ENCODE measurements around the gene SPO11.
"Not testable (repeated sequence)": the region's sequence is repeated elsewhere in the genome, so short reads cannot be mapped to it uniquely, and the experiment has no call there.

SPO11 gene

DNA sequence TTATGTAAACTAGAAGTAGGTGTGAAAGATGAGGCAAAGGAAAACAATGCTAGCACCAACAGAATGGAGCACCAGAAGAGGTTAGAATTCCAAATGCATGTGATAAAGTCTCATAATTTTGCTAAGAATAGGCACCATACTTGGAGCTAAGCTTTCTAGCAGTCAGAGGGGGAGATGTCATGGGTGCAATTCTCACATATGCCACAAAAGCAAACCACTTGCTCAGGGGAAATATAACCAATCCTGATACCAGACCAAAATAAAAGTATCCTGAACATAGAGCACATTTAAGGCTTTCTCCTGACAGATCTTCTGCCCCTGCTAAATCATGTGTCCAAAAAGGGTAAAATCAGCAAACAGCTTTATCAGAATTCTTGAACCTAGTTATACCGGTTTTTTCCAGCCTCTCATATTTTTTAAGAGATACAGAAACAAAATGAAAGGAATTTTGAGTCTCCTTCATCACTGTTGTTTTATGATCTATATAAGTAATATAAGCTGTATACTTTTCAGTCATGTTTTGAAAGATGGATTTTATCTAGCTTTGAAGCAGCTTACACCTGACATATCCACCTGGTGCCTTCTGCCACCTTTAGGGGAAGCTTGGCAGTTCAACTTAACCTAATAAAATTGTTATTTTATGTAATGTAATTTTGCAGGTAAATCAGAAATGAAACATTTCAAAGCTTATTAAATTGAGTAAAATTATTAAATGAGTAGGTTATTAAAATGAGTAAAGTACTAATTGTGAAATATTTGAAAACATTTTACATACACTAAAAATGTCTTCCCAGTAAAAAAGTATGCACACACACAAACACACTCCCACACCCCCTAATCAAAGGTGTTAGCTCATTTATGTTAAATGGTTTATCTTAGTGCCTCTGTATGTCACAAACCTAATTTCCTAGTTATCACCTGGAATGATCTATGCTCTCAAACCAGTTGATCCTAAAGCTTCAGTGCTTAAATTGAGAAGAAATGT, 2.8 kb downstream of the SPO11 start:
- in situ Hi-C loops (cut with HindIII; ENCODE audit: low sequenced_read_pairs), result no loop called here

GRCh38 chr20:57335392-57335791, 5.8 kb downstream of the SPO11 start:
- in situ Hi-C loops (cut with HindIII; ENCODE audit: low sequenced_read_pairs), result no loop called here

- in situ Hi-C loops (cut with HindIII; ENCODE audit: low sequenced_read_pairs), result no loop called here
These were observed 12.1 kb downstream of the SPO11 start for GRCh38 chr20:57341663-57342062.

DNA sequence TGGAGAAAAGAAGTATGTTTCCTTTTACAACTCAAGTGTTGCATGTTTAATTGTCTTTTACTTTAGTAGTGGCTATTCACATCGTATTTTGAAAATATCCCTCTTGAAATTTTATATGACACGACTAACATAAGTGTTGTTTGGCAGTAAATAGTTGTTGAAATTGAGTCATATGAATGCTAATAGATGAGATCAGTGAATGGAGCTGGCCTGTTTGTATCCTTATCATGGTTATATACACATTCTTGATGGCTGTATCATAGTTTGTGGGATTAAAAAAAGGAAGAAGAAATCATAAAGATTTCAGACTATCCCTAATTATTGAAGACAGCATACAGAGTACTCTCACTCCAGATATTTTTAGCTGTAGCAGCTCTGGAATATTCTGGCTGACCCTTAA, 13.2 kb downstream of the SPO11 start:
- in situ Hi-C loops (cut with HindIII; ENCODE audit: low sequenced_read_pairs), result no loop called here

- in situ Hi-C loops (cut with HindIII; ENCODE audit: low sequenced_read_pairs), result no loop called here
These were observed 16.9 kb downstream of the SPO11 start for GRCh38 chr20:57346477-57346876.

DNA sequence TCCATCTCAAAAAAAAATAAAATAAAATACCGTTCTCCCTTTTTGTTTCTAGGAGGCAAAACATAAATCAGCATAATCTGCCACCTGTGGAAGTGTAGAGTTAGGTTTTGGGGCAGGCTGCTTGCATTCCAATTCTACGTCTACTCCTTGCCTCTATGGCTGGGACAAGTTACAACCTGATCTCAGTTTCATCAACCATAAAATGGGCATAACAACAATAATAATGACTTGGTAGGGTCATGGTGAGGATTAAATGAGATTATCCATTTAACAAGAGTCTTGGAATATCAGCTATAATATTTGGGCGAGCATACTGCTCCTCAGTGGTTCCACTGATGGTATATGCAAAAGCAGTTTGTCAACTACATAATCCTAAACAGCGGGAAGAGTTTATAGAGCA, 17.8 kb downstream of the SPO11 start:
- in situ Hi-C loops (cut with HindIII; ENCODE audit: low sequenced_read_pairs), result no loop called here

GRCh38 chr20:57348200-57348921, 18.8 kb downstream of the SPO11 start:
- in situ Hi-C loops (cut with HindIII; ENCODE audit: low sequenced_read_pairs), result not testable (repeated sequence)

GRCh38 chr20:57348922-57349574, 19.4 kb downstream of the SPO11 start:
- in situ Hi-C loops (cut with HindIII; ENCODE audit: low sequenced_read_pairs), result not testable (repeated sequence)

DNA sequence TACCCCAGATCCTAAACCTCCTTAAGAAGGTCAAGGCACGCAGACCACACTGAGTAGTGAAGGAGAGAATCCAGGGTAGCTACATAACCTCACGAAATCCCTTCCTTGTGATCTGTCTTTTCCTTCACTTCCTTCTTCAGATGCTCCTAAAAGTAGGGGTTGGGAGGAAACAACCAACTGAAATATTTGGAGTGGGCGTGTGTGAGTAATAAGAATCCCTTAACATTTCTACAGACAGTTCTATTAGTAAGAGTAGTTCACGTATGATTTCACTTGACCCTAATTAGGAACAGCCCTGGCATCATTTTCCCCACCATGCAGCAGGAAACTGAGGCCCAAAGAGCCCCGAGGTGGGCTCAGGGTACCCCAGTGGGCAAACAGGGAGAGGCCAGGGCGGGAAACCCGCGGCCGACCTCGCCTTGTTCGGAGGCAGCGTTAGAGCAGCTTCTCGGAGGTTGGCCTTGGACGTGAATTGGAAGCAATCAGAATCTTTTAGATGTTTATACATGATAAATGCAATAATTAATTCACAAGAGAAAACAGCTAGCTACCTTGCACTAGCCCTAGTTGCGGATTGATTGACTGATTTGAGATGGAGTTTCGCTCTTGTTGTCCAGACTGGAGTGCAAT, 20.6 kb downstream of the SPO11 start:
- in situ Hi-C loops (cut with HindIII; ENCODE audit: low sequenced_read_pairs), result no loop called here

GRCh38 chr20:57350726-57351041, 21.1 kb downstream of the SPO11 start:
- in situ Hi-C loops (cut with HindIII; ENCODE audit: low sequenced_read_pairs), result not testable (repeated sequence)

GRCh38 chr20:57351042-57351783, 21.6 kb downstream of the SPO11 start, which contains the start of gene RAE1:
TSS of gene RAE1 (plus strand) at chr20:57351255. CDS start at chr20:57354039, 2,784 bp downstream.
- in situ Hi-C loops (cut with HindIII; ENCODE audit: low sequenced_read_pairs), result no loop called here

DNA sequence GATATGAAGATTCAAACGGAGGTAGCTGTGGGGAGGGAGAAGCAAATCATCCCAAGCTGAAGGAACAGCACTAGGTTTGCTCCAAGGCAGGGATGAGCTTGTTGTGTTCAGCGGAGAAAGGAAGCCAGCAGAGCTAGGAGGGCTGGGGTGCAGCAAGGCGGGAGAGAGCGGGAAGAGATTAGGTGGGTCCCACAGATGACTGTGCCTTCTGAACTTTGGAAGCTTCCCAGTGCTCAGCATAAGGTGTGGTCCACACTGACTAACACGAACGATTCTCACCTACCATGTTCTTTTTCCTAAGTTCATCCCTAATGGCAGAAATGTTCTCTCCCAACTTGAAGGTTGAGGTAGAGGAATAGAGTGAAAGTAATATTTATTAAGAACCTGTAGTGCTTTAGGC, 22.7 kb downstream of the SPO11 start:
- in situ Hi-C loops (cut with HindIII; ENCODE audit: low sequenced_read_pairs), result no loop called here

DNA sequence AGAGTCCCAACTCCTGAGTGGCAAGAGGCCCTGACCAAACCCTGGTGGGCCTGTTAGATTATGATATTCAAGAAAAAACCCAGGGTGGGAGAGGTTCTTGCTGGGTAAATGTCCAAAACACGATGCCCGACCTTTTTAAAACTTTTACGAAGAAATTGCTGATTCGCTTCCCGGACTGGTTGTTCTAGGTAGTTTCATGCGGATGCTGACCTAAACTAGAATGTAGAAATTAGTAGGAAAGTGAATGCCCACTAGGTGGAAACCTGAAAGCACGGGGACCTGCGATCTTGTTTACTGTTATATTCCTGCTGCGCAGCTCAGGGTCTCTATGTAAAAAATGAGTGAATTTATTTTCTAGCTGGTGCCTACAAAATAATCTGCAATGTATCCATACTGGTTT, 23.7 kb downstream of the SPO11 start:
- in situ Hi-C loops (cut with HindIII; ENCODE audit: low sequenced_read_pairs), result no loop called here

- in situ Hi-C loops (cut with HindIII; ENCODE audit: low sequenced_read_pairs), result no loop called here
These were observed 31.9 kb downstream of the SPO11 start for GRCh38 chr20:57361517-57361916.

GRCh38 chr20:57364451-57364850, 34.8 kb downstream of the SPO11 start:
- in situ Hi-C loops (cut with HindIII; ENCODE audit: low sequenced_read_pairs), result no loop called here

GRCh38 chr20:57369596-57369995, 40.0 kb downstream of the SPO11 start:
- in situ Hi-C loops (cut with HindIII; ENCODE audit: low sequenced_read_pairs), result no loop called here

GRCh38 chr20:57370316-57370715, 40.7 kb downstream of the SPO11 start:
- in situ Hi-C loops (cut with HindIII; ENCODE audit: low sequenced_read_pairs), result loop anchor here (5.0 kb wide), 1 partner anchor 122 kb away; no protein-coding TSS in a partner anchor

DNA sequence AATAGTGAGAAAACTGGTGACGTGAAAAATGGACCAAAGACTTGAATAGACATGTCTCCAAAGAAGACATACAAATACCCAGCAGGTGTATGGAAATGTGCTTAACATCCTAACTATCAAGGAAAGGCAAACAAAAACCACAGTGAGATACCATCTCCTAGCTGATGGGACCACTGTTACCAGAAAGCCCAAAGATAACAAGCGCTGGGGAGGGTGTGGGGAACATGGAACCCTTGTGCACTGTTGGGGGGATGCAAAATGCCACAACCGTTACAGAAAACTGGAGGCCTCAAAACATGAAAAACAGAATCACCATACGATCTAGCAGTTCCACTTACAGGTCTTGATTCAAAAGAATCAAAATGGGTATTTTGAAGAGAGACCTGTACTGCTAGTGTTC, 41.8 kb downstream of the SPO11 start:
- in situ Hi-C loops (cut with HindIII; ENCODE audit: low sequenced_read_pairs), result loop anchor here (5.0 kb wide), 1 partner anchor 121 kb away; no protein-coding TSS in a partner anchor

DNA sequence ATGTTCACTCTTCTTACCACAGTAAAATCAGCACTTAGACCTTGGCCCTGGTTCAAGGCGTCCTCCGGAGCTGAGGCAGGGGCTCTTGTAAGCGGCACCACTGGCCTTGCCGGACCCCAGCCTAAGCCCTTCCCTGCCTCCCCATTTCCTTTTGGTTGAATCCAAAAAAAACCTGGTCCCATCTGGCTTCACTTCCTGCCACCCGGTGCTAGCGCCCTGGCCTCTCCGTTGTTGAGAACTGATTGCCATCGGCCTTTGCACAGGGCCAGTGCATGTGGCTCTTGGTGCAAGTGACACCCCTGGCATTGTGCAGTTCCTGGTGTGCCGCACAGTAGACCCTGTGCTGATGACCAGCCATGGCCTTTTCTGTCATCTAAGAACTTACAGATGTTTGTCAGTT, 42.6 kb downstream of the SPO11 start:
- in situ Hi-C loops (cut with HindIII; ENCODE audit: low sequenced_read_pairs), result loop anchor here (5.0 kb wide), 1 partner anchor 120 kb away; no protein-coding TSS in a partner anchor

Data from endothelial cell of hepatic sinusoid (primary cell).